ENCODE measurements around the gene TMEM132A. TPM values are rescaled to one million over a fixed set of nuclear protein-coding genes. Genes with fewer than 3 reads are reported as not detected.

Gene TMEM132A
- total RNA-seq, 2 donors from 2014 or later: 7.7 to 8.4 TPM

DNA sequence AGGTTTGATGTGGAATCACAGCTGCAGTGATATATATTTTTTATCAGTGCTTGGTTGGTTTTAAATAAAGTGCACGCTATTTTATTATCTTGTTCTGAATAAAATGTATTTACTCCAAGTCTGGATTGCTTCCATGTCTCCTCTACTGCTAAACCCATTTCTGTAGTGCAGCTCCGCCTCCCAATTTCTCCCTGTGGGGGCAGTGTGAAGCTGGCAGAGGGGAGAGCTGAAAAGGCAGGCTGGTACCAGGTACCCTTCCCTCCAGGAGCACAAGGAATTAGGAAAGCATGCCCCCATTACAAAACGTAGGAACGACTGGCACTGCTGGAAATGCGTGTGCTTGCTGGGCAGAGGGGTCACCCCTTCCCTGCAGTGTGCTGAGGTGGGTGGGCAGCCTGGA lies 934 bp upstream of the TMEM132A start:
- DNase-seq (ENCODE audit: low spot score): no peak
- Histone ChIP-seq H3K36me3 (peaks cover 30% of the 10 kb centered on the region), H3K4me3 (no peak overlapping the region), H3K9me3 (no peaks in the 10 kb centered on the region), H3K4me1 (ENCODE audit: control insufficient read depth in 1 of 2, low read depth in 2 of 2) (peaks cover 9 to 30% of the 10 kb centered on the region in 2 donors), H3K27me3 (replicated peaks; ENCODE audit: insufficient read depth) (no peaks in the 10 kb centered on the region), H3K27ac (no peak overlapping the region)
- TF ChIP-seq, protein P1, sequence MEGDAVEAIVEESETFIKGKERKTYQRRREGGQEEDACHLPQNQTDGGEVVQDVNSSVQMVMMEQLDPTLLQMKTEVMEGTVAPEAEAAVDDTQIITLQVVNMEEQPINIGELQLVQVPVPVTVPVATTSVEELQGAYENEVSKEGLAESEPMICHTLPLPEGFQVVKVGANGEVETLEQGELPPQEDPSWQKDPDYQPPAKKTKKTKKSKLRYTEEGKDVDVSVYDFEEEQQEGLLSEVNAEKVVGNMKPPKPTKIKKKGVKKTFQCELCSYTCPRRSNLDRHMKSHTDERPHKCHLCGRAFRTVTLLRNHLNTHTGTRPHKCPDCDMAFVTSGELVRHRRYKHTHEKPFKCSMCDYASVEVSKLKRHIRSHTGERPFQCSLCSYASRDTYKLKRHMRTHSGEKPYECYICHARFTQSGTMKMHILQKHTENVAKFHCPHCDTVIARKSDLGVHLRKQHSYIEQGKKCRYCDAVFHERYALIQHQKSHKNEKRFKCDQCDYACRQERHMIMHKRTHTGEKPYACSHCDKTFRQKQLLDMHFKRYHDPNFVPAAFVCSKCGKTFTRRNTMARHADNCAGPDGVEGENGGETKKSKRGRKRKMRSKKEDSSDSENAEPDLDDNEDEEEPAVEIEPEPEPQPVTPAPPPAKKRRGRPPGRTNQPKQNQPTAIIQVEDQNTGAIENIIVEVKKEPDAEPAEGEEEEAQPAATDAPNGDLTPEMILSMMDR (IDR thresholded peaks at IDR 0.05): no peak
- ATAC-seq (ENCODE audit: insufficient number of reproducible peaks, low FRiP score, low read depth): no peak

DNA sequence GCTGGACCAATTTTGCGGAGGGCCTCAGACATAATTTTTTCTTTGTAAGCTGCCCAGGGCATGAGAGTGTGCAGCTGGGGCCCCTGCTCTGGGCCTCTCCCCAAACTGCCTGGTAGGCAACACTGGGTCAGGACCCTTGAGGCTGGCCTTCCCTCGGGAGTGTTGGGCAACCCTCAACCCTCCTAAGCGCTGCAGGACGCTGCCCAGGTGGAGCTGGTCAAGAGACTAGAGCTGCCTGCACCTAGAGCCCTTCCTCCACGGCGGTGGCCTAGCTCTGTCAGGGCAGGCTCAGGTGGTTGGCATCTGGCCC lies 505 bp upstream of the TMEM132A start:
- H3K27me3 ChIP-seq (replicated peaks; ENCODE audit: insufficient read depth): no peaks in the 10 kb centered on the region
- H3K27ac ChIP-seq: no peak overlapping the region
- DNase-seq (ENCODE audit: low spot score) (no peak), ATAC-seq (ENCODE audit: insufficient number of reproducible peaks, low FRiP score, low read depth) (no peak)
- TF ChIP-seq, protein P1 (IDR thresholded peaks at IDR 0.05): no peak
- no peaks in the 10 kb centered on the region for H3K9me3 ChIP-seq
- H3K36me3 ChIP-seq: peaks cover 30% of the 10 kb centered on the region
- H3K4me3 ChIP-seq: peak overlapping the region; percentile 80
- H3K4me1 ChIP-seq (ENCODE audit: control insufficient read depth in 1 of 2, low read depth in 2 of 2): peaks cover 9 to 26% of the 10 kb centered on the region in 2 donors

DNA sequence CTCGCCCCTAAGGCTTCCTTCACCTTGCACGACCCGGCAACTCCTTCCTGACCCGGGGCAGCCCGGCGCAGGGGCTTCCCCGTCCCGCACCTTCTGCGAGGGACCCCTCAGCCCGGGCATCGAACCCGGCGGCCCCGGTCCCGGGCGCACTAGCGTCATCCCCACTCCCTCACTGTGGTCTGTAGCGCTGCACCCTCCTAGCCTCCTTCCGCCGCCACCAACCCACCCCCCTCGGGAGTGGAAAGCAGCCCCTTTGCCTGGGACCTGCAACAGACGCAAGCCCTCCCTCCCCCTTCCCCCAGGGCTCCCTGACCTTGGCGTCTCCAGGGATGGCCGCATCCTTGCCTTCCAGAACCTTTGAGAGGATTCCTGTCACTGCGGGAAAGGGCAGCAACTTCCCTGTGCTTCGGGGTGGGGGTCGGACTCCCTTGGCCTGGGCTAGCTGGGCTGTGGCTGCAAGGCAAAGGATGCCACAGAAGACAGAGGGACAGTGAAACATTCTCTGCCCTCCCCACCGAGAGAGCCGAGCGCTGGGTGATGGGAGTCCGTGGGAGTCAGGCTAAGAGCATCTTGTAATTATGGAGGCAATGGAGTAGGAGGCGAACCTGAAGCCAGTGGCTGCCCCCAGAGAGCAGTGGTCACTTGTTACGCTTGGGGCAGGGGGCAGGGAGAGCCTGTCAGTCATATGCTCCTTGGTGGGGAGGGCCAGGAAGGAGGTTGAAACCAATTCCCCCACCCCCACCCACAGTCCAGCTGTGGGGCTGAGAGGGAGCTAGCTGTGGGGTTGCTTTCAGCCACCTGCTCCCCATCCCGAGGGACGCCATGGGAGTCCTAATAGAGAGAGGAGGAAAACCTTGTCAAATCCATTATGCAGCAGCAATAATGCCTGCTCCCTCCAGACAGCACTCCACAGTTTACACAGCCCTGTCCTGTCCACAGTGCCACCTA lies 920 bp downstream of the TMEM132A start:
- no peak for ATAC-seq (ENCODE audit: insufficient number of reproducible peaks, low FRiP score, low read depth)

DNA sequence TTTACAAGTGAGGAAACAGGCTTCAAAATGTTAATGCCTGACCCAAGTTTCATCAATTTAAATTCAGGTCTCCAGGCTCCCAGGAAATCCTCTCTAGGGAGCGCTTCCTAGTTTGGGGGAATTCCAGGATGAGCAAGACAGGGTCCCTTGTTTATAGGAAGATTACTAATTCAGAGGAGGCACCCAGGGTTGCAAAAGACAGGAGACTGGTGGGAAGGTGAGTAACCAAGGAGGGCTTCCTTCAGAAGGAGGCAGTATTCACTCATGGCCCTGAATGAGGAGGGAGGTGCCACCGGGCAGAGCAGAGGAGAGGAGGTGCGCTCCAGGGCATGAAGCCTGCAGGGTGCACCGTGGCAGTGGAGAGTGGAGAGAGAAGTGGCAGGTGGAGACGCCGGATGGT lies 1.6 kb downstream of the TMEM132A start:
- ATAC-seq (ENCODE audit: insufficient number of reproducible peaks, low FRiP score, low read depth) (no peak), DNase-seq (ENCODE audit: low spot score) (no peak)
- Histone ChIP-seq H3K27me3 (replicated peaks; ENCODE audit: insufficient read depth) (no peaks in the 10 kb centered on the region), H3K27ac (no peak overlapping the region), H3K4me3 (no peak overlapping the region), H3K4me1 (ENCODE audit: control insufficient read depth in 1 of 2, low read depth in 2 of 2) (peaks cover 9 to 20% of the 10 kb centered on the region in 2 donors), H3K36me3 (peaks cover 20% of the 10 kb centered on the region), H3K9me3 (no peaks in the 10 kb centered on the region)
- TF ChIP-seq, protein P1 (IDR thresholded peaks at IDR 0.05): no peak

More for the DNA sequence above, 920 bp downstream of the TMEM132A start:
- Histone ChIP-seq H3K9me3 (no peaks in the 10 kb centered on the region), H3K4me1 (ENCODE audit: control insufficient read depth in 1 of 2, low read depth in 2 of 2) (peaks cover 9 to 20% of the 10 kb centered on the region in 2 donors), H3K36me3 (peaks cover 27% of the 10 kb centered on the region), H3K27me3 (replicated peaks; ENCODE audit: insufficient read depth) (no peaks in the 10 kb centered on the region), H3K4me3 (peak overlapping the region; percentile 80), H3K27ac (no peak overlapping the region)
- TF ChIP-seq, protein P1 (IDR thresholded peaks at IDR 0.05): no peak
- DNase-seq (ENCODE audit: low spot score): no peak

DNA sequence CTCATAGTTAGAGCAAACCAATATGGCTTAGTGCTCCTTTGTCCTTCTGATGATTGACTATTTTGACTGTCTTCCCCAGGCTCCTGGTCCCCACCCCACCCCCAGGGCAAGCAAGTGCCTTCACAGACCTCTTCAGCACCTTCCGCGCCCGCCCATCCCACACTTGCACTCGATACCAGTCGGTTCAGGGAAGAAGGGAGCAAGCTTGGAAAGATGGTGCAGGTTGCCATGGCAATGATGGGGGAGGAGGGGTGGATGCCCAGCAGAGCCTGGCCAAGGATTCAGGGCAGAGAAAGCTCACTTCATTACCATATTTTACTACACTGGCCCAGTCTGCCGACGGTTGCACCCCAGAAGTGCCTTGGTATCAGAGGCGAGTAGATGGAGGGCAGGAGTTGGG lies 2.2 kb downstream of the TMEM132A start:
- no peaks in the 10 kb centered on the region for H3K9me3 ChIP-seq
- H3K27me3 ChIP-seq (replicated peaks; ENCODE audit: insufficient read depth): no peaks in the 10 kb centered on the region
- ATAC-seq (ENCODE audit: insufficient number of reproducible peaks, low FRiP score, low read depth) (no peak), DNase-seq (ENCODE audit: low spot score) (no peak)
- no peak overlapping the region for H3K27ac ChIP-seq
- H3K4me1 ChIP-seq (ENCODE audit: control insufficient read depth in 1 of 2, low read depth in 2 of 2): peaks cover 9 to 20% of the 10 kb centered on the region in 2 donors
- peaks cover 14% of the 10 kb centered on the region for H3K36me3 ChIP-seq
- TF ChIP-seq, protein P1 (IDR thresholded peaks at IDR 0.05): no peak
- no peak overlapping the region for H3K4me3 ChIP-seq

All from thoracic aorta (tissue), 2 donors.